GM12878 (cell line): ENCODE data around the gene ACTR8. TPM values are rescaled to one million over a fixed set of nuclear protein-coding genes. Genes with fewer than 3 reads are reported as not detected.
A peak's percentile ranks its signal among the peaks of the same experiment; 100 is the strongest.

ENCODE experiments used
- ATF7 ChIP-seq: fragments of 450-650 bp; IDR thresholded peaks from 2 replicates; pipeline ENCODE4 v1.6.1; 2016; ENCODE audit warnings: low read depth, mild to moderate bottlenecking
- CREM ChIP-seq: IDR thresholded peaks from 2 replicates; pipeline ENCODE4 v1.6.1; 2014; ENCODE audit warnings: antibody characterized with exemption, low read depth
- EGR1 ChIP-seq, 2 experiments: IDR thresholded peaks; 1 replicate in 1 of 2; 2 replicates in 1 of 2; pipeline ENCODE4 v1.6.1; 2011 to 2012; ENCODE audit warnings: low read depth in 2 of 2, low read length in 2 of 2, borderline replicate concordance in 1 of 2, mild to moderate bottlenecking in 1 of 2, moderate library complexity in 1 of 2
- HSF1 ChIP-seq: fragments of 150-350 bp; IDR thresholded peaks from 2 replicates; pipeline ENCODE4 v1.6.1; 2014; ENCODE audit warnings: mild to moderate bottlenecking, low read depth, low read length
- JUNB ChIP-seq: IDR thresholded peaks from 2 replicates; pipeline ENCODE4 v1.6.1; 2016; ENCODE audit warnings: antibody characterized with exemption, mild to moderate bottlenecking
- LARP7 ChIP-seq: fragments of 450-650 bp; IDR thresholded peaks from 2 replicates; pipeline ENCODE4 v1.6.1; 2017; ENCODE audit warnings: mild to moderate bottlenecking
- NFYB ChIP-seq: IDR thresholded peaks from 2 replicates; pipeline ENCODE4 v1.6.1; 2011; ENCODE audit warnings: low read depth, mild to moderate bottlenecking, low read length, improper control_type of control experiment, moderate library complexity; ENCODE audit not compliant: insufficient read depth
- PKNOX1 ChIP-seq: fragments of 450-650 bp; IDR thresholded peaks from 2 replicates; pipeline ENCODE4 v1.6.1; 2016; ENCODE audit warnings: mild to moderate bottlenecking
- RELA ChIP-seq: fragments of 450-650 bp; IDR thresholded peaks from 2 replicates; pipeline ENCODE4 v1.8.0; 2014; ENCODE audit warnings: borderline replicate concordance; ENCODE audit not compliant: partially characterized antibody
- SKIL ChIP-seq: fragments of 450-650 bp; IDR thresholded peaks from 2 replicates; pipeline ENCODE4 v1.6.1; 2017; ENCODE audit warnings: mild to moderate bottlenecking, low read depth, inconsistent platforms; ENCODE audit not compliant: poor library complexity, severe bottlenecking
- SMARCA5 ChIP-seq: fragments of 450-650 bp; IDR thresholded peaks from 2 replicates; pipeline ENCODE4 v1.6.1; 2017; ENCODE audit warnings: mild to moderate bottlenecking
- ZNF24 ChIP-seq: fragments of 450-650 bp; IDR thresholded peaks from 2 replicates; pipeline ENCODE4 v1.6.1; 2017; ENCODE audit warnings: antibody characterized with exemption, mild to moderate bottlenecking
- ZSCAN29 ChIP-seq: fragments of 450-650 bp; IDR thresholded peaks from 2 replicates; pipeline ENCODE4 v1.6.1; 2017; ENCODE audit warnings: mild to moderate bottlenecking, moderate library complexity
- polyA plus RNA-seq, 11 experiments: library from polyadenylated mRNA; depleted of rRNA in 4 of 11; unstranded in 6 of 11; stranded (reverse) in 5 of 11; fragments of >200 nt; fragmentation: Nextera tagmentation in 4 of 11; fragmentation: Illumina TruSeq in 1 of 11; extraction: Ambion mirVana in 4 of 11; extraction: Trizol in 1 of 11; gene quantifications; 1 replicate in 1 of 11; 2 replicates in 10 of 11; pipeline versions ENCODE4 v1.2.1 to v1.2.3, GENCODE V29; 2011 to 2016; ENCODE audit warnings: inconsistent platforms in 2 of 11, missing spikeins in 2 of 11, low read depth in 1 of 11
- total RNA-seq, 4 experiments: library from RNA; depleted of rRNA in 3 of 4; stranded (reverse); fragments of >200 nt in 3 of 4; fragmentation: Illumina TruSeq in 1 of 4; extraction: Trizol in 1 of 4; gene quantifications; 2 replicates each; pipeline versions ENCODE4 v1.2.1 to v1.2.3, GENCODE V29; 2013 to 2021
- TF ChIP-seq, protein P1 (sequence below), 3 experiments: IDR thresholded peaks in 2 of 3; conservative IDR thresholded peaks in 1 of 3; 2 replicates each; pipeline ENCODE4 v1.5.1; 2011; ENCODE audit warnings: low read depth in 3 of 3, low read length in 3 of 3, mild to moderate bottlenecking in 3 of 3, control low read depth in 2 of 3, moderate library complexity in 2 of 3, inconsistent platforms in 1 of 3, mixed read lengths in 1 of 3; ENCODE audit not compliant: control insufficient read depth in 2 of 3, insufficient read depth in 1 of 3; ENCODE audit errors: extremely low read depth in 1 of 3
- TF ChIP-seq, protein P2 (sequence below): fragments of 450-650 bp; formaldehyde crosslinking; IDR thresholded peaks from 2 replicates; pipeline ENCODE4 v1.4.0; 2020; ENCODE audit warnings: mild to moderate bottlenecking, moderate library complexity

The ACTR8 gene
- total and polyA plus RNA-seq, 10 of the 15 experiments (the other 5 are each of a cell fraction or from before 2014, with no cell fraction given) = 5.3 to 35.7 (median 26.4) TPM

DNA sequence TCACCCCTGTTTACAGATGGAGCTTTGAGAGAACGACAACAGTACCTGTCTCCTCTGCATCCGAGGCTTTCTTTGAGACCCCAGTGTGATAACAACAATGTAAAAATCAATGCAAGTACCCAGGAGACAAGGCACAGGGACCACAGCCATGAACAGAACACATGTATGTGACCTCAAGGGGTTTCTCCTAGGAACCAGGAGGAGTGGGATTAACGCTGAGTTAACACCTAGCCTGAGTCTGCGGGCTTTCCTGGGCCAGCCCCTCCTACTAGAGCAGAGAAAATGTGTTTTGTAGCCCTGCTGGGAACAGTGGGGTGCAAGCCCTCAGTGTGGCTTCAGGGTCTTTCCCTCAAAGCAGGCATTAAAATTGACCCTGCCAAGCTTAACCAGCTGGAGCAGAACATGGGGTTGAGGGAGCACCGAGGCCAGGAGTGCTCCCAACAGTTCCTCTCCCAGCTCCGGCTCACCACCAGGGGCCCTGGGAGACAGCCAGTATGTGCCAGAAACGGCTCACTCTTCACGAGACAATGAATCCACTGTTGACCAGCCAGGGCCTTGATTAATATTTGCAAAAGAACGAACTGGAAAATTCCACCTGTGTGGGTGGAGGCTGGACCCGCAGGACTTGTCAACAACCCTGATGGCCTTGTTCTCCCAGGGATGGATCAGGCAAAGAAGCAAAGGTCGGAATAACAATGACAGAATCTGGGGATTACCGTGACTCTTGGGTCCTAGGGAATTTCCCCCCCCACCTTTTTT lies 39.3 kb downstream of the ACTR8 start (continued):
- TF ChIP-seq EGR1 (IDR thresholded peaks at IDR 0.05; ENCODE audit: borderline replicate concordance in 1 of 2, low read depth in 2 of 2, low read length in 2 of 2) = no peak
- TF ChIP-seq NFYB = no peak
- no peak for TF ChIP-seq ZSCAN29
- TF ChIP-seq RELA = peak; percentile 32
- TF ChIP-seq ZNF24 = no peak
- TF ChIP-seq JUNB = no peak
- TF ChIP-seq ATF7 = 0 out of 2 replicates have a peak, but pooled peaks have one; percentile 41
- peak; percentile 31 for TF ChIP-seq SKIL
- TF ChIP-seq SMARCA5 = 0 out of 2 replicates have a peak, but pooled peaks have one; percentile 29
- TF ChIP-seq, protein P1, sequence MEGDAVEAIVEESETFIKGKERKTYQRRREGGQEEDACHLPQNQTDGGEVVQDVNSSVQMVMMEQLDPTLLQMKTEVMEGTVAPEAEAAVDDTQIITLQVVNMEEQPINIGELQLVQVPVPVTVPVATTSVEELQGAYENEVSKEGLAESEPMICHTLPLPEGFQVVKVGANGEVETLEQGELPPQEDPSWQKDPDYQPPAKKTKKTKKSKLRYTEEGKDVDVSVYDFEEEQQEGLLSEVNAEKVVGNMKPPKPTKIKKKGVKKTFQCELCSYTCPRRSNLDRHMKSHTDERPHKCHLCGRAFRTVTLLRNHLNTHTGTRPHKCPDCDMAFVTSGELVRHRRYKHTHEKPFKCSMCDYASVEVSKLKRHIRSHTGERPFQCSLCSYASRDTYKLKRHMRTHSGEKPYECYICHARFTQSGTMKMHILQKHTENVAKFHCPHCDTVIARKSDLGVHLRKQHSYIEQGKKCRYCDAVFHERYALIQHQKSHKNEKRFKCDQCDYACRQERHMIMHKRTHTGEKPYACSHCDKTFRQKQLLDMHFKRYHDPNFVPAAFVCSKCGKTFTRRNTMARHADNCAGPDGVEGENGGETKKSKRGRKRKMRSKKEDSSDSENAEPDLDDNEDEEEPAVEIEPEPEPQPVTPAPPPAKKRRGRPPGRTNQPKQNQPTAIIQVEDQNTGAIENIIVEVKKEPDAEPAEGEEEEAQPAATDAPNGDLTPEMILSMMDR (IDR thresholded peaks at IDR 0.05 in 2 of 3, conservative IDR thresholded peaks at IDR 0.05 in 1 of 3; ENCODE audit: control insufficient read depth in 2 of 3, extremely low read depth in 1 of 3, insufficient read depth in 1 of 3, low read depth in 3 of 3, low read length in 3 of 3) = peak in 2 of 3 experiments; percentile 13 to 23; a peak in 2 of 6 replicates
- TF ChIP-seq HSF1 = peak; percentile 81
- TF ChIP-seq, protein P2, sequence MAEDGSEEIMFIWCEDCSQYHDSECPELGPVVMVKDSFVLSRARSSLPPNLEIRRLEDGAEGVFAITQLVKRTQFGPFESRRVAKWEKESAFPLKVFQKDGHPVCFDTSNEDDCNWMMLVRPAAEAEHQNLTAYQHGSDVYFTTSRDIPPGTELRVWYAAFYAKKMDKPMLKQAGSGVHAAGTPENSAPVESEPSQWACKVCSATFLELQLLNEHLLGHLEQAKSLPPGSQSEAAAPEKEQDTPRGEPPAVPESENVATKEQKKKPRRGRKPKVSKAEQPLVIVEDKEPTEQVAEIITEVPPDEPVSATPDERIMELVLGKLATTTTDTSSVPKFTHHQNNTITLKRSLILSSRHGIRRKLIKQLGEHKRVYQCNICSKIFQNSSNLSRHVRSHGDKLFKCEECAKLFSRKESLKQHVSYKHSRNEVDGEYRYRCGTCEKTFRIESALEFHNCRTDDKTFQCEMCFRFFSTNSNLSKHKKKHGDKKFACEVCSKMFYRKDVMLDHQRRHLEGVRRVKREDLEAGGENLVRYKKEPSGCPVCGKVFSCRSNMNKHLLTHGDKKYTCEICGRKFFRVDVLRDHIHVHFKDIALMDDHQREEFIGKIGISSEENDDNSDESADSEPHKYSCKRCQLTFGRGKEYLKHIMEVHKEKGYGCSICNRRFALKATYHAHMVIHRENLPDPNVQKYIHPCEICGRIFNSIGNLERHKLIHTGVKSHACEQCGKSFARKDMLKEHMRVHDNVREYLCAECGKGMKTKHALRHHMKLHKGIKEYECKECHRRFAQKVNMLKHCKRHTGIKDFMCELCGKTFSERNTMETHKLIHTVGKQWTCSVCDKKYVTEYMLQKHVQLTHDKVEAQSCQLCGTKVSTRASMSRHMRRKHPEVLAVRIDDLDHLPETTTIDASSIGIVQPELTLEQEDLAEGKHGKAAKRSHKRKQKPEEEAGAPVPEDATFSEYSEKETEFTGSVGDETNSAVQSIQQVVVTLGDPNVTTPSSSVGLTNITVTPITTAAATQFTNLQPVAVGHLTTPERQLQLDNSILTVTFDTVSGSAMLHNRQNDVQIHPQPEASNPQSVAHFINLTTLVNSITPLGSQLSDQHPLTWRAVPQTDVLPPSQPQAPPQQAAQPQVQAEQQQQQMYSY = no peak
- no peak for TF ChIP-seq LARP7
- no peak for TF ChIP-seq CREM
- TF ChIP-seq PKNOX1 = no peak
